K562 (cell line): Measurements from ENCODE around the gene MPZL1. TPM values are rescaled to one million over a fixed set of nuclear protein-coding genes. Genes with fewer than 3 reads are reported as not detected.

Experiments
- EHMT2 ChIP-seq: fragments of 450-650 bp; IDR thresholded peaks from 2 replicates; pipeline ENCODE4 v1.6.1; 2018; ENCODE audit warnings: antibody characterized with exemption
- MAFF ChIP-seq: IDR thresholded peaks from 2 replicates; pipeline ENCODE4 v1.6.1; 2012; ENCODE audit warnings: low read length, improper control_type of control experiment
- NCOR1 ChIP-seq: fragments of 450-650 bp; IDR thresholded peaks from 2 replicates; pipeline ENCODE4 v1.6.1; 2016; ENCODE audit warnings: mild to moderate bottlenecking, moderate library complexity
- POLR2H ChIP-seq: IDR thresholded peaks from 2 replicates; pipeline ENCODE4 v1.6.1; 2016; ENCODE audit warnings: missing genetic modification characterization, low read depth, mild to moderate bottlenecking, control low read depth, missing compliant biosample characterization, moderate library complexity
- TRIM28 ChIP-seq: fragments of 450-650 bp; IDR thresholded peaks from 2 replicates; pipeline ENCODE4 v1.6.1; 2017
- polyA plus RNA-seq, 8 experiments: library from polyadenylated mRNA; depleted of rRNA in 4 of 8; stranded (reverse) in 5 of 8; unstranded in 3 of 8; fragments of >200 nt; fragmentation: Nextera tagmentation in 2 of 8; fragmentation: Illumina TruSeq in 1 of 8; extraction: Ambion mirVana in 2 of 8; extraction: Trizol in 1 of 8; gene quantifications; 2 replicates each; pipeline versions ENCODE4 v1.2.1 to v1.2.3, GENCODE V29; 2011 to 2014; ENCODE audit warnings: inconsistent platforms in 1 of 8, missing spikeins in 1 of 8
- total RNA-seq, 7 experiments: library from RNA; depleted of rRNA in 6 of 7; stranded (reverse); fragments of >200 nt in 6 of 7; fragmentation: Illumina TruSeq in 2 of 7; extraction: Trizol in 2 of 7; gene quantifications; 2 replicates each; pipeline versions ENCODE4 v1.2.1 to v1.2.3, GENCODE V29; 2011 to 2021; ENCODE audit warnings: low replicate concordance in 1 of 7
- TF ChIP-seq, protein P1 (sequence below): fragments of 450-650 bp; formaldehyde crosslinking; IDR thresholded peaks from 2 replicates; pipeline ENCODE4 v1.4.0; 2022; ENCODE audit warnings: missing genetic modification characterization
- TF ChIP-seq, protein P2 (sequence below): fragments of 450-650 bp; IDR thresholded peaks from 2 replicates; pipeline ENCODE4 v1.6.1; 2016; ENCODE audit warnings: mild to moderate bottlenecking, moderate library complexity

MPZL1 gene
- total and polyA plus RNA-seq, 9 of the 15 experiments (the other 6 are each of a cell fraction or from before 2014, with no cell fraction given) = 14.5 to 153 (median 66.5) TPM

DNA sequence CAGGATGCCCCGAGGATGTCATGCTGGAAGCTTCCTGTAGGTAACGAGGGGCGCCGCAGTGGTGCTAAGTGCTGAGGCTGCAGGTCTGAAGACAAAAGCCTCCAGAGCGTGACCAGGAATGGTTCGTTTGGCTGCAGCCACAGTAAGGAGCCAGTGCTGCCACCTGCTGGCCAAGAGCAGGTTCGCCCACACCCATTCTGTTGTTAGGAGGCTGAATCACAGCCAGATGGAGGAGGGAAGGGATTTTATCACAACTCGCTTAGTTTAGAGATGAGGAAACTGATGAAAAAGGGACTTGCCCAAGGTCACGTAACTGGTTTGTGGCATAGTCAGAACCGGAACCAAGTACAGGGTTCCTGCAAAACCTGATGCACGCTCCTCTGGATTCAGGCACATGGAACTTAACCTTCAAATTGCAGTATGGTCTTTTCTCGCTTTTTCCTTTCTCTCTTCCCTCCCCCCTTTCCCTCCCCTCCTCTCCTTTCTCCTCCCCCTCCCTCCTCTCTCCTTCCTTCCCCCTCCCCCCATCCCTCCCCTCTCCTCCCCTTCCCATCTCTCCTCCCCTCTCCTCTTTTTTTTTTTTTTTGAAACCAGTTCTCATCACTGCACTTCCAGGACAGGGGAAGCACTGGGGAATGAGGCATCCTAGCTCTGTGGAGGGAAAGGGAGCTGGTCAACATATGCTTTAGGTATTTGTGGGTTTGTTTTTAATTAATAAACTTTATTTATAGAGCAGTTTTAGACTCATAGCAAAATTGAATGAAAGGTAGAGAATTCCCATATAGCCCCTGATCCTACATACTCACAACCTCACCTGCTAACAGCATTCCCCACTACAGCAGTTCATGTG lies 81.8 kb downstream of the MPZL1 start (continued):
- TF ChIP-seq POLR2H (tag) (no peak), TRIM28 (peak; percentile 97), EHMT2 (0 out of 2 replicates have a peak, but pooled peaks have one; percentile 26), NCOR1 (peak; percentile 36; the same call in 1 of the 2 replicates), MAFF (peak; percentile 76)
- TF ChIP-seq, protein P1, sequence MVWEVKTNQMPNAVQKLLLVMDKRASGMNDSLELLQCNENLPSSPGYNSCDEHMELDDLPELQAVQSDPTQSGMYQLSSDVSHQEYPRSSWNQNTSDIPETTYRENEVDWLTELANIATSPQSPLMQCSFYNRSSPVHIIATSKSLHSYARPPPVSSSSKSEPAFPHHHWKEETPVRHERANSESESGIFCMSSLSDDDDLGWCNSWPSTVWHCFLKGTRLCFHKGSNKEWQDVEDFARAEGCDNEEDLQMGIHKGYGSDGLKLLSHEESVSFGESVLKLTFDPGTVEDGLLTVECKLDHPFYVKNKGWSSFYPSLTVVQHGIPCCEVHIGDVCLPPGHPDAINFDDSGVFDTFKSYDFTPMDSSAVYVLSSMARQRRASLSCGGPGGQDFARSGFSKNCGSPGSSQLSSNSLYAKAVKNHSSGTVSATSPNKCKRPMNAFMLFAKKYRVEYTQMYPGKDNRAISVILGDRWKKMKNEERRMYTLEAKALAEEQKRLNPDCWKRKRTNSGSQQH (CRISPR knock-in tag) = no peak
- TF ChIP-seq, protein P2, sequence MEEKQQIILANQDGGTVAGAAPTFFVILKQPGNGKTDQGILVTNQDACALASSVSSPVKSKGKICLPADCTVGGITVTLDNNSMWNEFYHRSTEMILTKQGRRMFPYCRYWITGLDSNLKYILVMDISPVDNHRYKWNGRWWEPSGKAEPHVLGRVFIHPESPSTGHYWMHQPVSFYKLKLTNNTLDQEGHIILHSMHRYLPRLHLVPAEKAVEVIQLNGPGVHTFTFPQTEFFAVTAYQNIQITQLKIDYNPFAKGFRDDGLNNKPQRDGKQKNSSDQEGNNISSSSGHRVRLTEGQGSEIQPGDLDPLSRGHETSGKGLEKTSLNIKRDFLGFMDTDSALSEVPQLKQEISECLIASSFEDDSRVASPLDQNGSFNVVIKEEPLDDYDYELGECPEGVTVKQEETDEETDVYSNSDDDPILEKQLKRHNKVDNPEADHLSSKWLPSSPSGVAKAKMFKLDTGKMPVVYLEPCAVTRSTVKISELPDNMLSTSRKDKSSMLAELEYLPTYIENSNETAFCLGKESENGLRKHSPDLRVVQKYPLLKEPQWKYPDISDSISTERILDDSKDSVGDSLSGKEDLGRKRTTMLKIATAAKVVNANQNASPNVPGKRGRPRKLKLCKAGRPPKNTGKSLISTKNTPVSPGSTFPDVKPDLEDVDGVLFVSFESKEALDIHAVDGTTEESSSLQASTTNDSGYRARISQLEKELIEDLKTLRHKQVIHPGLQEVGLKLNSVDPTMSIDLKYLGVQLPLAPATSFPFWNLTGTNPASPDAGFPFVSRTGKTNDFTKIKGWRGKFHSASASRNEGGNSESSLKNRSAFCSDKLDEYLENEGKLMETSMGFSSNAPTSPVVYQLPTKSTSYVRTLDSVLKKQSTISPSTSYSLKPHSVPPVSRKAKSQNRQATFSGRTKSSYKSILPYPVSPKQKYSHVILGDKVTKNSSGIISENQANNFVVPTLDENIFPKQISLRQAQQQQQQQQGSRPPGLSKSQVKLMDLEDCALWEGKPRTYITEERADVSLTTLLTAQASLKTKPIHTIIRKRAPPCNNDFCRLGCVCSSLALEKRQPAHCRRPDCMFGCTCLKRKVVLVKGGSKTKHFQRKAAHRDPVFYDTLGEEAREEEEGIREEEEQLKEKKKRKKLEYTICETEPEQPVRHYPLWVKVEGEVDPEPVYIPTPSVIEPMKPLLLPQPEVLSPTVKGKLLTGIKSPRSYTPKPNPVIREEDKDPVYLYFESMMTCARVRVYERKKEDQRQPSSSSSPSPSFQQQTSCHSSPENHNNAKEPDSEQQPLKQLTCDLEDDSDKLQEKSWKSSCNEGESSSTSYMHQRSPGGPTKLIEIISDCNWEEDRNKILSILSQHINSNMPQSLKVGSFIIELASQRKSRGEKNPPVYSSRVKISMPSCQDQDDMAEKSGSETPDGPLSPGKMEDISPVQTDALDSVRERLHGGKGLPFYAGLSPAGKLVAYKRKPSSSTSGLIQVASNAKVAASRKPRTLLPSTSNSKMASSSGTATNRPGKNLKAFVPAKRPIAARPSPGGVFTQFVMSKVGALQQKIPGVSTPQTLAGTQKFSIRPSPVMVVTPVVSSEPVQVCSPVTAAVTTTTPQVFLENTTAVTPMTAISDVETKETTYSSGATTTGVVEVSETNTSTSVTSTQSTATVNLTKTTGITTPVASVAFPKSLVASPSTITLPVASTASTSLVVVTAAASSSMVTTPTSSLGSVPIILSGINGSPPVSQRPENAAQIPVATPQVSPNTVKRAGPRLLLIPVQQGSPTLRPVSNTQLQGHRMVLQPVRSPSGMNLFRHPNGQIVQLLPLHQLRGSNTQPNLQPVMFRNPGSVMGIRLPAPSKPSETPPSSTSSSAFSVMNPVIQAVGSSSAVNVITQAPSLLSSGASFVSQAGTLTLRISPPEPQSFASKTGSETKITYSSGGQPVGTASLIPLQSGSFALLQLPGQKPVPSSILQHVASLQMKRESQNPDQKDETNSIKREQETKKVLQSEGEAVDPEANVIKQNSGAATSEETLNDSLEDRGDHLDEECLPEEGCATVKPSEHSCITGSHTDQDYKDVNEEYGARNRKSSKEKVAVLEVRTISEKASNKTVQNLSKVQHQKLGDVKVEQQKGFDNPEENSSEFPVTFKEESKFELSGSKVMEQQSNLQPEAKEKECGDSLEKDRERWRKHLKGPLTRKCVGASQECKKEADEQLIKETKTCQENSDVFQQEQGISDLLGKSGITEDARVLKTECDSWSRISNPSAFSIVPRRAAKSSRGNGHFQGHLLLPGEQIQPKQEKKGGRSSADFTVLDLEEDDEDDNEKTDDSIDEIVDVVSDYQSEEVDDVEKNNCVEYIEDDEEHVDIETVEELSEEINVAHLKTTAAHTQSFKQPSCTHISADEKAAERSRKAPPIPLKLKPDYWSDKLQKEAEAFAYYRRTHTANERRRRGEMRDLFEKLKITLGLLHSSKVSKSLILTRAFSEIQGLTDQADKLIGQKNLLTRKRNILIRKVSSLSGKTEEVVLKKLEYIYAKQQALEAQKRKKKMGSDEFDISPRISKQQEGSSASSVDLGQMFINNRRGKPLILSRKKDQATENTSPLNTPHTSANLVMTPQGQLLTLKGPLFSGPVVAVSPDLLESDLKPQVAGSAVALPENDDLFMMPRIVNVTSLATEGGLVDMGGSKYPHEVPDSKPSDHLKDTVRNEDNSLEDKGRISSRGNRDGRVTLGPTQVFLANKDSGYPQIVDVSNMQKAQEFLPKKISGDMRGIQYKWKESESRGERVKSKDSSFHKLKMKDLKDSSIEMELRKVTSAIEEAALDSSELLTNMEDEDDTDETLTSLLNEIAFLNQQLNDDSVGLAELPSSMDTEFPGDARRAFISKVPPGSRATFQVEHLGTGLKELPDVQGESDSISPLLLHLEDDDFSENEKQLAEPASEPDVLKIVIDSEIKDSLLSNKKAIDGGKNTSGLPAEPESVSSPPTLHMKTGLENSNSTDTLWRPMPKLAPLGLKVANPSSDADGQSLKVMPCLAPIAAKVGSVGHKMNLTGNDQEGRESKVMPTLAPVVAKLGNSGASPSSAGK = peak; percentile 40; the same call in 1 of the 2 replicates
